Central memory CD4-positive, alpha-beta T cell (primary cell): Measurements from ENCODE around the gene PDE11A.
"Not testable (repeated sequence)": the region's sequence is repeated elsewhere in the genome, so short reads cannot be mapped to it uniquely, and the experiment has no call there.

Experiments used
- DNase-seq: peaks from one replicate; pipeline ENCODE4 v3.0.0; 2022

Gene PDE11A

GRCh38 chr2:177808984-177809809, 263.4 kb downstream of the PDE11A start:
- DNase-seq, result no peak

DNA sequence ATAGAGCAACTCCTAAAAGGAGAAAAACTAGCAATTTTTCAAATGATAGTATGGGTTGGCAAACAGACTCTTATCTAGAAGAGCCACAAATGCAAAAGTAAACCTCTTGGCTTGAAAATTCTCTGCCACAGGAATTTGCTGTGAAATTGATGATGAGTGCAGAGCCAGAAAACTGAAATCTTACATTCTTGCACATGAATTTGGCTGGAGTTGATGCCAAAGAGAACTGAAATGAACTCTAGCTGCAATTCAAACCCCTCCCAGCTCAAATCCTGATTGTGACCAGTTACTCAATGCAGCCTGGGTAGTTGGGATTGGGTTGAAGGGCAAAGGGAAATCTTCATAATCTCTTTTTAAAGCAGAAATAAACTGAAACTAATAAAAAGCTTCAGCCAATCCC, 266.6 kb downstream of the PDE11A start:
- DNase-seq, result no peak

GRCh38 chr2:177799531-177799930, 273.0 kb downstream of the PDE11A start:
- no peak for DNase-seq

DNA sequence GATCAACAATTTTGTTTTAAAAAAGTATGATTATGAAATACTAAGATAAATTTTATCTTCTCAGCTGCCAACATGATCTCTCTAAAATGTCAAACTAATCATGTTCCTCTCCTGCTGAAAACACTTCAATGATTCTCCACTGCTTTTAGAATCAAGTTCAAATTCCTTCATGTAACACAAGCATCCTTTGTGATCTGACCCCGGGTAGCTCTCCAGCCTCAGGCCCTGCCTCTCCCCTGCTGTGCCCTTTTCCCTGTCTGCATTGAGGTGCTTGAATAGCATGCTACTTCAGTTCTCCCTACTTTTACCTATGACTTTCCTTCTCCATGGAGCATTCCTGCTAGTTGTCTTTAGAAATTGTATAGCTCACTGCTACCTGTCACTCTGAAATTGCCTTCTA, 274.8 kb downstream of the PDE11A start:
- DNase-seq, result no peak

DNA sequence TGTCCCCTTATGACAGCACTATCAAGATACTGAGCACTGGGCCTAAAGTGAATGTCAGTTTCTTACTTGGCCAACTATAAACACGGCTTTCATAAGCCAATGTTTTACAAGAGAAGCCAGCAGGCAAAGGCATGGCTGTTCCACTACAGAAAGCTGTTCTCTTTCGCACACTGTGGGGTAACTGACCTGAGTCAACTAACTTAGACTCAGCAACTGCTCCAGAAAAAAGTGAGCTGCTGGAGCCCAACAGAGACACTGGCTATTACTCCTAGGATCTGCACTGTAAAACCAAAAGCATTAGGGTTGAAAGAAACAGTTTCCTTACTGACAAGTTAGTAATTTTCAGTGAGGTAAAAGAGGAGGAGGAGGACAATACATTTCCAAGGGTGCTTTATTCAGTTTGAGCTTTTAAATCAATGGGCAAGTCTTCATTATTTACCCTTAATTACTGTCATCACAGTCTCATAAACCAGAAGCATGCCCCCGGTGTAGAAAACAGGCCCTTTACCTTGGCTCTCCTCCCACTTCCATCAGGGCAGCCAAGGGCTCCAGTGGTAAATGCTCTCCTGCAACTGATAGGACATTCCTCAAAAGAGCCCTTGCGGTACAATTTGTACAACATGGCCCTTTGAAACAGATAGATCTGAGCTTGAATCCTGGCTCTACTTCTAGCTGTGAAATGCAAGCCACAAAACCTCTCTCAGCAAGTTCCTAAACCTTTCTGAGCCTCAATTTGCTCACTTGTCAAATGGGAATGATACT, 275.7 kb downstream of the PDE11A start:
- no peak for DNase-seq

- no peak for DNase-seq
Measured at GRCh38 chr2:177796011-177796410, 276.6 kb downstream of the PDE11A start.

GRCh38 chr2:177785143-177785542, 287.4 kb downstream of the PDE11A start:
- not testable (repeated sequence) for DNase-seq

DNA sequence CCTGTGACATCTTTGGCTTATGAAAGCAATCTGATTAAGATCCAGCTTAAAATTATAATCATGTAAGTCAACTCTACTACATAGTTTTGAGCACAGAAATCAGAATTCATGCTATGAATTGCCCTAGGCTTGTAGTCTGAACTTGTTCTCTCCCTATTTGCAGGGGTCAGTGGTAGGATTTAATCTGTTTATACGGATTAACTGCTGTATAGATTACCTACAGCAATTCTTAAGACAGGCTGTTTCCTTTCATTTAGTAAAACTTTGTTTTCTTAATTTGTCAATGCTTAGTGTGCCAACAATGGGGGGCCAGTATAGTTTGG, 287.9 kb downstream of the PDE11A start:
- no peak for DNase-seq

- peak; percentile 21 for DNase-seq
Measured at GRCh38 chr2:177783835-177784744, 288.5 kb downstream of the PDE11A start.

GRCh38 chr2:177783091-177783490, 289.5 kb downstream of the PDE11A start:
- DNase-seq, result no peak

DNA sequence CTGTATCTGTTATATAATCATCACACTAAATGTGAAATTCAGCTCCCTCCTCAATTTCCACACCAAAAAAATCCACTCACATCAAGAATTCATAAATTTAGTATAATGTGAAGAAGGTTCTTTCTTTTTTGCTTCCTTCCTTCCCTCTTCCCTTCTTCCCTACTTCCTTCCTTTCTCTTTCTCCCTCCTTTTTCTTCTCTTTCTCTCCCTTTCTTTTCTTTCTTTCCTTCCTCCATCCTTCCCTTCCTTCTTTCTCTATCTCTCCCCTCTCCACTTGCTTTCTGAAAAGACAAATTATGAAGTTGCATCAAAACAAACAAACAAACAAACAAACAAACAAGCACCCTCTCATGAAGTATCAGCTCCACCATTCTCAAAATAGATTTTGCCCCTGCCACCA, 290.0 kb downstream of the PDE11A start:
- no peak for DNase-seq

GRCh38 chr2:177778472-177778871, 294.1 kb downstream of the PDE11A start:
- no peak for DNase-seq

GRCh38 chr2:177772529-177772928, 300.0 kb downstream of the PDE11A start:
- DNase-seq, result peak; percentile 19

- DNase-seq, result no peak
Measured at GRCh38 chr2:177771191-177771590, 301.4 kb downstream of the PDE11A start.

DNA sequence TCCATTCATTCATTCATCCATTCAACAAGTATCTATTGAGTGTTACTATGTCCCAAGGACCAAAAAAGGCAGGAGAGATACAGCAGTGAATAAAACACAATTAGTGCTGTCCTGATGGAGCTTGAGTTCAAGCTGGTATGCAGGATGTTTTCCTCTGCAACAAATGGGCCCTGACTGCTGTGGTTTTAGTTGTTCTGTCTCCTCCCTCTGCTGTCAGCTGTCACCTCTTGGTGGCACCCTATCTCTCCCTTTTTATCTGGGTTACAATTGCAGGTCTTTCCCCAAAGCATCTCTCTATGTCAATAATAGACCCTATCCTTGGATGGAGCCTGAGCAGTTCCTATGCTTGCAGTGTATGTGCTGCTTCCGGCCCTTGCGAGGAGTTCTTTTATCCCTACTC, 304.8 kb downstream of the PDE11A start:
- DNase-seq, result no peak

DNA sequence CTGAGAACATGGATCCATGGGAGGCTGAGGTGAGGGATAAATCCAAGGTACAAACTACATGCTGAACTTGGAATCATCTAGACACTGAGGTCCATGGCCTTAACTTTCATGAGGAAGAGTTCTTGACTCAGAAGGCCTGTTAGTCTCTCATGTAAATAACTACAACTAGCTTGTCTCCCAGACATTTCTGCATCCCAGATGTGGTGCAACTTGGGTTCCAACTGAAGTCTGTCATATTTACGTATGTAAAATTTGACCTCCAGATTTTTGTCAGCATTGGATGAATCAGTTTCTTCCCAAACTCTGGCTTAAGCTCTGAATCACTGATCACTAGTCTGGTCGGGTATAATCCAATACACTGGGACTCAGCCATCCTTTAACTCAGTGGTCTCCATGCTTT, 306.9 kb downstream of the PDE11A start:
- no peak for DNase-seq

- DNase-seq, result peak; percentile 58
Measured at GRCh38 chr2:177763531-177764265, 308.9 kb downstream of the PDE11A start.

DNA sequence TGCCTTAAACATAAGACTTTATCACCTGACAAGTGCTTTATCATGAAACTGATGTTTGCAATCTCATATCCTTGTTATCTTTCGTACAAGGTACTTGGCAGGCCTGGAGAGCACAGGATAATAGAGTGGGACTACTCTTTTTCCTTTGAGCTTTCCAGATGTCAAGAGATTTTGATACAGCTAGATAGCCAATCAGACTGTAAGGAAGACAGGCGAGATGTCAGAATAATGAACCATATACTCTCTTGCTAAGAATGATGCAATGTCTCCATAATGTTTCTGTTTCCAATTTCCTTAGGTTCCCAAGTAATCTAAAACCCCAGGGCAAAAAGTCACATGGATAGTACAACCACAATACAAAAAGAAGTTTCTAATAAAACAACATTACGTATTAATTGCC, 313.1 kb downstream of the PDE11A start:
- DNase-seq, result no peak

DNA sequence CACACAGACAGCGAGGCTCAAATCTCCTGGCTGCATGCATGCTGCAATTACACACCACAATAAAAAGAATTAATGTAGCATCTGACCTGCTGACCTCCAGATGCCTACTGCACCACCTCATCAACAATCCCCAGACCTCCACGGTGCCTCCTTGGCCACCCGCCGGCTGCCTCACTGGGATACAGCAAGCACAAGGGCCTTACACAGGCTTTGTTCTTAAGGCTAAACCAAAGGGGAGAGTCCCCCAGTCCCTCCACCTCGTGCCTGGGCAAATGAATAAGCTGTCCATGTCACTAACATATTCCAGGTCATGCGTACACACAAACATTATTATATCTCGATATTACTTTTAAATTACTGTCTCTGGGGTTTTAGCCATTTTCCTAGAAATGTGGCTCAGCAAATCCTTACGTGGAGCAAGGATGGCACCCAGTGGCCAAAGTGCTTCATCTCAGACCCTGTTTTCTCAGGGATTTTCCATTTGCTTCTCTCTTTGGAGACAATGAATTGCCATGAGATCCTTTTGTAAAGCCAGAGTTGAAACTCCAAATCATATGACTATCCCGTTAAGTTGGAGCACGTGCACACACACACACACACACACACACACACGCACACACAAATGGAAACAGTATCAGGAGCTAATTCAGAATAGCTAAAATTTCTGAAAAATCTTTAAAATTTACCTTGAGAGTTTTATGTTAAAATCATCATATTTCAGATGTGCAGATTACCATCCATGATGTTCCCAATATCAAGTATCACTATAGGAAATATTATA, 313.8 kb downstream of the PDE11A start:
- DNase-seq, result no peak

DNA sequence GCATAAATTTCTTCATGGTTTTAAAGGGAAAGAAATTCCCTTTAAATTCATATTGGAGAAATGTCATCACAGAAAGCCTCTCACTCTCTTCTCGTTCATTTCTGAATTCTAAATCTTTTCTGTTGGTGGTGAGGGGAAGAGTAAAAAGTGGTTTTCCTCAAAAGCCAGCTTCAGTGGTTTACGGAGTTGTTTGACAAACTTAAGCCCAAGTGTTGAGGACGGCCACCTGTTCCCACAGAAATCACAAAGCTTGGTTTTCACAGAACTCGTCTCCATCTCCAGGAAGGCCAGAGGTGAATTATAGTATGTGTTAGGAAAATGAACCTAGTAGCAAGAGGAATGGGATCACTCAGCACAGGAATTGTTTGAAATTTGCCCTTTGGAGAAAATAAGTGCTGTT, 316.2 kb downstream of the PDE11A start:
- DNase-seq, result no peak

GRCh38 chr2:177754492-177754873, 318.1 kb downstream of the PDE11A start:
- no peak for DNase-seq
